ENCODE measurements around the gene GP9. TPM values are rescaled to one million over a fixed set of nuclear protein-coding genes. Genes with fewer than 3 reads are reported as not detected.
A peak's percentile ranks its signal among the peaks of the same experiment; 100 is the strongest.
"Not testable (repeated sequence)": the region's sequence is repeated elsewhere in the genome, so short reads cannot be mapped to it uniquely, and the experiment has no call there.

Gene GP9
- total RNA-seq, 2 experiments from 2014 or later, result not detected

GRCh38 chr3:129087904-129088303 is 27.3 kb downstream of the GP9 start:
- H3K9me3 Mint-ChIP-seq; H3K27ac Mint-ChIP-seq; H3K4me3 Mint-ChIP-seq; intact Hi-C loops (cut with micrococcal nuclease); H3K4me1 Mint-ChIP-seq (ENCODE audit: low read depth); H3K27me3 Mint-ChIP-seq (ENCODE audit: low read depth); H3K36me3 Mint-ChIP-seq (ENCODE audit: low read depth): not testable (repeated sequence)
- CTCF ChIA-PET, result interaction anchor here (2.1 kb wide), 1 partner anchor 117 kb away, joined by 6 read pairs; no protein-coding TSS in a partner anchor
- peak; percentile 43 for DNase-seq

DNA sequence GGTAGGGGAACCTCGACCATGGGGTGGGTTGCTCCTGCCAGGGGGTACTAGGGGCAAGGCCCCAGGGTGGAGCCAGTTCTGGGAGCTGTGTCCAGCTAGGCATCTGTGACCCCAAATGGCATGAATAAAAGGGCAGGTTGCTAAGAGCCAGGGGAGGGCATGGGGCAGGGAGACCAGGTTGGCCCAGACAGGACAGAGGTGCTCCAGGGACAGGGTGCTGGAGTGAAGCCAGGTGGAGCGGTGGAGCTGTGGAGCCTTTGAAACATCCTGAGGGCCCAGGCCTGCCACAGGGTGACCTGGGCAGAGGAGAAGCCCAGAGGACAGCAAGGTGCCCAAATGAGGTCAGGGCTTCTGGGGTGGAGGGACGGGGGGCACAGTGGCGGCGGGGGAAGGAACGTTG is 27.7 kb downstream of the GP9 start:
- H3K27ac Mint-ChIP-seq; H3K4me1 Mint-ChIP-seq (ENCODE audit: low read depth); intact Hi-C loops (cut with micrococcal nuclease); H3K9me3 Mint-ChIP-seq; DNase-seq; H3K4me3 Mint-ChIP-seq; CTCF ChIA-PET; H3K27me3 Mint-ChIP-seq (ENCODE audit: low read depth); H3K36me3 Mint-ChIP-seq (ENCODE audit: low read depth): not testable (repeated sequence)

GRCh38 chr3:129095285-129095684 is 34.7 kb downstream of the GP9 start:
- no peak overlapping the region for H3K4me3 Mint-ChIP-seq
- peaks cover 32% of the 10 kb centered on the region for H3K4me1 Mint-ChIP-seq (ENCODE audit: low read depth)
- H3K27me3 Mint-ChIP-seq (ENCODE audit: low read depth), result no peaks in the 10 kb centered on the region
- intact Hi-C loops (cut with micrococcal nuclease), result no loop called here
- DNase-seq, result no peak
- CTCF ChIA-PET, result interaction anchor here (1.4 kb wide), 1 partner anchor 42 kb away, joined by 8 read pairs; no protein-coding TSS in a partner anchor
- H3K27ac Mint-ChIP-seq, result no peak overlapping the region
- peaks cover 25% of the 10 kb centered on the region for H3K36me3 Mint-ChIP-seq (ENCODE audit: low read depth)
- no peaks in the 10 kb centered on the region for H3K9me3 Mint-ChIP-seq

GRCh38 chr3:129100274-129100673 is 39.7 kb downstream of the GP9 start:
- Mint-ChIP-seq H3K4me1 (ENCODE audit: low read depth) (peaks cover 78% of the 10 kb centered on the region), H3K9me3 (no peaks in the 10 kb centered on the region), H3K36me3 (ENCODE audit: low read depth) (peaks cover 28% of the 10 kb centered on the region), H3K27me3 (ENCODE audit: low read depth) (no peaks in the 10 kb centered on the region), H3K27ac (peak overlapping the region; percentile 80), H3K4me3 (no peak overlapping the region)
- intact Hi-C loops (cut with micrococcal nuclease), result no loop called here
- no peak for DNase-seq
- CTCF ChIA-PET, result interaction anchor here (1.1 to 3.5 kb wide), 7 partner anchors 14 to 146 kb away, joined by 3 to 20 read pairs (median 4); no protein-coding TSS in a partner anchor

GRCh38 chr3:129101370-129102138 is 41.0 kb downstream of the GP9 start:
- DNase-seq, result no peak
- H3K4me3 Mint-ChIP-seq, result no peak overlapping the region
- H3K4me1 Mint-ChIP-seq (ENCODE audit: low read depth), result peaks cover 82% of the 10 kb centered on the region
- CTCF ChIA-PET, result interaction anchor here (0.6 to 3.5 kb wide), 7 partner anchors 17 to 132 kb away, joined by 3 to 20 read pairs (median 4); no protein-coding TSS in a partner anchor
- intact Hi-C loops (cut with micrococcal nuclease), result no loop called here
- H3K27ac Mint-ChIP-seq, result peak overlapping the region; percentile 43
- H3K27me3 Mint-ChIP-seq (ENCODE audit: low read depth), result no peaks in the 10 kb centered on the region
- H3K36me3 Mint-ChIP-seq (ENCODE audit: low read depth), result peaks cover 24% of the 10 kb centered on the region
- H3K9me3 Mint-ChIP-seq, result no peaks in the 10 kb centered on the region

- intact Hi-C loops (cut with micrococcal nuclease), result no loop called here
These were observed 42.7 kb downstream of the GP9 start for GRCh38 chr3:129103296-129103695.

DNA sequence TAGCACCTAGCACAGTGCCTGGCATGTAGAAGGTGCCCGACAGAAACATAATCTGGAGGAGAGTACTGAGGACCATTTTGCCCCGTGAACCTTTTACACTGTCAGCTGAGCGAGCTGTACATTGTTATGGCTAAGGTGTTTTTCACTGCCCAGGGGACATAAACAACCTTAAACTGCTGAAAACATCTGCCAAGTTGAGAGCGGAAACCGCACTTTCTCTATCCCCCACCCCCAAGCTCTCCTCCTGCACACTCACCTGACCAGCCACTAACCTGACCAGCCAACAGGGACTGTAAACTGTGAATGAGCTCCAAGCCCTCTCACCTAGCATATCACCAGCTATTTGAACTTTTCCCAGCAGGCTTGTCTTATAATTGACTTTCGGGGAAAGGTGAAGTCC is 43.5 kb downstream of the GP9 start:
- peaks cover 30% of the 10 kb centered on the region for H3K36me3 Mint-ChIP-seq (ENCODE audit: low read depth)
- no peaks in the 10 kb centered on the region for H3K27me3 Mint-ChIP-seq (ENCODE audit: low read depth)
- intact Hi-C loops (cut with micrococcal nuclease), result no loop called here
- no peaks in the 10 kb centered on the region for H3K9me3 Mint-ChIP-seq
- peak overlapping the region; percentile 69 for H3K27ac Mint-ChIP-seq
- DNase-seq, result no peak
- no peak overlapping the region for H3K4me3 Mint-ChIP-seq
- H3K4me1 Mint-ChIP-seq (ENCODE audit: low read depth), result peaks cover 88% of the 10 kb centered on the region
- CTCF ChIA-PET, result interaction anchor here (0.6 to 1.2 kb wide), 4 partner anchors 10 to 133 kb away, joined by 3 to 5 read pairs (median 4); no protein-coding TSS in a partner anchor

More at GRCh38 chr3:129103296-129103695, 42.7 kb downstream of the GP9 start:
- CTCF ChIA-PET, result interaction anchor here (0.9 to 3.5 kb wide), 4 partner anchors 39 to 213 kb away, joined by 3 to 20 read pairs (median 4); a partner anchor contains a TSS
- Mint-ChIP-seq H3K4me1 (ENCODE audit: low read depth) (peaks cover 83% of the 10 kb centered on the region), H3K36me3 (ENCODE audit: low read depth) (peaks cover 24% of the 10 kb centered on the region), H3K27me3 (ENCODE audit: low read depth) (no peaks in the 10 kb centered on the region), H3K27ac (peak overlapping the region; percentile 65), H3K4me3 (no peak overlapping the region), H3K9me3 (no peaks in the 10 kb centered on the region)
- DNase-seq, result no peak

GRCh38 chr3:129104498-129105079 is 44.0 kb downstream of the GP9 start:
- H3K4me3 Mint-ChIP-seq, result no peak overlapping the region
- H3K36me3 Mint-ChIP-seq (ENCODE audit: low read depth), result peaks cover 31% of the 10 kb centered on the region
- peaks cover 85% of the 10 kb centered on the region for H3K4me1 Mint-ChIP-seq (ENCODE audit: low read depth)
- H3K9me3 Mint-ChIP-seq, result no peaks in the 10 kb centered on the region
- H3K27me3 Mint-ChIP-seq (ENCODE audit: low read depth), result no peaks in the 10 kb centered on the region
- intact Hi-C loops (cut with micrococcal nuclease), result no loop called here
- CTCF ChIA-PET, result interaction anchor here (0.5 to 1.2 kb wide), 3 partner anchors 10 to 134 kb away, joined by 4 to 5 read pairs (median 4); no protein-coding TSS in a partner anchor
- H3K27ac Mint-ChIP-seq, result peak overlapping the region; percentile 69
- no peak for DNase-seq

DNA sequence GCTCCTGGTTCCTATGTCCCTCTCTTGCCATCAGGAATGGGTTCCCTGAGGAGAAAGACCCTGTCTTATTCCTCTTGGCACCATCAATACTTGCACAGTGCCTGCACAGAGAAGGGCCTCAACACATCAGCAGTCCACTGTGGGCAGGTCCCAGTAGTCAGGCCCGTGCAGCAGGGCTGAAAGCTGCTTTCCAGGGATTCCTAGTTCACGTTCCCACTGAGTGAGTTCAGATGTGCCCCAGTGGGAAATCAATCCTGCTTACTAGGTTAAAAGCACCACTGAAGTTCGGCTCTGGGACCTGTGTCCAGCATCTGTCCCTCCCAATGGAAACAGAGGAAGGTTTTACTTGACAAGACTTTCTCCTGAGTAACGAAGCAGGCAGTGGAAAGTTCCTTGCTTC is 45.3 kb downstream of the GP9 start:
- intact Hi-C loops (cut with micrococcal nuclease), result no loop called here
- Mint-ChIP-seq H3K9me3 (no peaks in the 10 kb centered on the region), H3K36me3 (ENCODE audit: low read depth) (peaks cover 34% of the 10 kb centered on the region), H3K27me3 (ENCODE audit: low read depth) (no peaks in the 10 kb centered on the region), H3K4me1 (ENCODE audit: low read depth) (peaks cover 85% of the 10 kb centered on the region), H3K27ac (no peak overlapping the region), H3K4me3 (no peak overlapping the region)
- CTCF ChIA-PET, result interaction anchor here (0.7 to 1.4 kb wide), 4 partner anchors 18 to 177 kb away, joined by 3 to 4 read pairs (median 3); no protein-coding TSS in a partner anchor
- DNase-seq, result no peak

DNA sequence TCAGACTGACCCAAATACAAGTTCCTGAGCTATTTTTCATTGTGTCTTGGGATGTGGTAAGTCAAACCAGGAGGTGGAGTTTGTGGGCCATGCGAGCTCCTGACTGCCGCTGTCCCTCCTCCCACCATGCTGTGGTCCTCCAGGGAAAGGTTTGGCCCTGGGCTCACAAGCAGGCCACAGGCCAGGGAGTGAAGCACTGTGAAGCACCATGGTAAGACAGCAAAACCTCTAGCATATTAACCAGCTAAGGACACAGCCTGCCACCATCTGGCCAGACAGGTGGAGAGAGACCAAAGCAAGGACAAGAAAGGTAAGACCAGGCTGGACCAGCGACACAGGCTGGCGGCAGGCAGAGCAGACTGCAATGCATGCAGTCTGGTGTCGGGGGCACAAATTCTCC is 45.7 kb downstream of the GP9 start:
- Mint-ChIP-seq H3K4me1 (ENCODE audit: low read depth) (peaks cover 86% of the 10 kb centered on the region), H3K36me3 (ENCODE audit: low read depth) (peaks cover 39% of the 10 kb centered on the region), H3K9me3 (no peaks in the 10 kb centered on the region), H3K4me3 (no peak overlapping the region), H3K27me3 (ENCODE audit: low read depth) (no peaks in the 10 kb centered on the region), H3K27ac (peak overlapping the region; percentile 59)
- DNase-seq, result no peak
- intact Hi-C loops (cut with micrococcal nuclease), result no loop called here
- CTCF ChIA-PET, result interaction anchor here (0.7 to 1.4 kb wide), 4 partner anchors 18 to 176 kb away, joined by 3 to 4 read pairs (median 3); no protein-coding TSS in a partner anchor

DNA sequence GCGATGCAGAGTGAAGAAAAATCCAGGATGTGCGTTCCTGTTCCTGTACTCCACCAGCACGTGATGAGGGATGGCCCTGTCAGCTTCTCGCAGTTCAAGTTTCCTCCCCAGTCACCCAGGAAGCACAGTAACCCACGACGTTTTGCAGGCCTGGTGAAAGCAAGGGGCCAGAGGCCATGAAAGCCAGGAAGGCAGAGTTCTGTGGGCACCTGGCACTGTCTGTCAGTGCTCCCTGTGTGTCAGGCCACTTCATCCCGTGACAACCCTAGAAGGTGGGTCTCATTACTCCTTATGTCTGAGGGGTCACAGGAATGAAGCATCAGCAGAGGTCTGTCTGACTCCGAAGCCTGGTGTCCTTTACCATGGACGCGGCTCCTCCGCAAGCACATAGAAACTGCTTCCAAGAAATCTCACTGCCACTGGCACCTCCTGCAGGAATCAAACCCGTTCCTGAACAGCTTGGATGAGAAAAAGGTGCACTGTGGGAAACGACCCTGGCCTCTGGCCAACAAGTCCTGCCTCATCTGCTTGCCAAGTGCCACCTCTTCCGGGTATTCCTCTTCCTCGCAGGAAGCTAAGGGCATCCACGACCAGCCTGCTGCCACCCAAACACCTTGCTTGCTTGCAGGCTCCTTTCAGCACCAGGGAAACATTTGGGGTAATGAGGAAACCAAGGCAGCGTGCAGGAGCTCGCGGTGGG is 46.4 kb downstream of the GP9 start:
- H3K36me3 Mint-ChIP-seq (ENCODE audit: low read depth), result peaks cover 41% of the 10 kb centered on the region
- intact Hi-C loops (cut with micrococcal nuclease), result no loop called here
- H3K4me1 Mint-ChIP-seq (ENCODE audit: low read depth), result peaks cover 86% of the 10 kb centered on the region
- no peak overlapping the region for H3K4me3 Mint-ChIP-seq
- H3K9me3 Mint-ChIP-seq, result no peaks in the 10 kb centered on the region
- DNase-seq, result no peak
- CTCF ChIA-PET, result interaction anchor here (1.0 to 2.3 kb wide), 4 partner anchors 12 to 176 kb away, joined by 3 to 12 read pairs (median 4); no protein-coding TSS in a partner anchor
- no peaks in the 10 kb centered on the region for H3K27me3 Mint-ChIP-seq (ENCODE audit: low read depth)
- peak overlapping the region; percentile 59 for H3K27ac Mint-ChIP-seq

GRCh38 chr3:129107793-129108192 is 47.2 kb downstream of the GP9 start:
- Mint-ChIP-seq H3K27ac (peak overlapping the region; percentile 56), H3K4me1 (ENCODE audit: low read depth) (peaks cover 86% of the 10 kb centered on the region), H3K27me3 (ENCODE audit: low read depth) (no peaks in the 10 kb centered on the region), H3K36me3 (ENCODE audit: low read depth) (peaks cover 44% of the 10 kb centered on the region), H3K9me3 (no peaks in the 10 kb centered on the region), H3K4me3 (no peak overlapping the region)
- CTCF ChIA-PET, result interaction anchor here (0.5 to 2.3 kb wide), 3 partner anchors 9 to 138 kb away, joined by 3 to 12 read pairs (median 4); no protein-coding TSS in a partner anchor
- intact Hi-C loops (cut with micrococcal nuclease), result no loop called here
- no peak for DNase-seq

Data from activated naive CD4-positive, alpha-beta T cell treated with anti-CD3 and anti-CD28 coated beads for 36 hours (primary cell).